ENCODE results near the gene TPTE2. TPM values are rescaled to one million over a fixed set of nuclear protein-coding genes. Genes with fewer than 3 reads are reported as not detected.

TPTE2 gene
- total and polyA plus RNA-seq, 10 of the 15 experiments (the other 5 are each of a cell fraction or from before 2014, with no cell fraction given) = 0.31 to 1.9 (median 1.2) TPM

DNA sequence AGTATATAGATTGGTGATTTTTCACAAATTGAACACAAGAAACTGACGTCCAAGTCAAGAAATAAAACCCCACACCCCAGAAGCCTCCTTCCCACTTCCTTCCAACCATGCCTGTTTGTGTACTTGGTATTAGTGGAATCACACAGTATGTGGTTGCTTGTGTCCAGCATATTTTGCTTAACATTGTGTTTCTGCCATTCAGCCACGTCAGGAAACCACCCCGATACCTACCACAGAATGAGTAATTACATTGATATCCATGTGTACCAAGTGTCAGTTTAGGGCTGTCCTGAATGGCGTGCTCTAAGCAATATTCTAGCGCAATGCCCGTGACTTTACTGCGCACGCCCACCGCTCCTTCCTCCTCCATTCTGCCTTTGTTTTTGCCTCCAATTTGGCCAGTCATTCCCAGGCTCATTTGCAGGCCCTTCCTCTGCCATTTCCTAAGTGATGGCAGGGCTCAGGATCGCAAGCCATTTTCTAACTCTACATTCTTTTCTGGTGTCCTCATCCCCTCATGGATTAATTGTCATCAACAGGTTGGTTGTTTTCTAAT, 46.3 kb upstream of the TPTE2 start (continued):
- TF ChIP-seq, protein P1, sequence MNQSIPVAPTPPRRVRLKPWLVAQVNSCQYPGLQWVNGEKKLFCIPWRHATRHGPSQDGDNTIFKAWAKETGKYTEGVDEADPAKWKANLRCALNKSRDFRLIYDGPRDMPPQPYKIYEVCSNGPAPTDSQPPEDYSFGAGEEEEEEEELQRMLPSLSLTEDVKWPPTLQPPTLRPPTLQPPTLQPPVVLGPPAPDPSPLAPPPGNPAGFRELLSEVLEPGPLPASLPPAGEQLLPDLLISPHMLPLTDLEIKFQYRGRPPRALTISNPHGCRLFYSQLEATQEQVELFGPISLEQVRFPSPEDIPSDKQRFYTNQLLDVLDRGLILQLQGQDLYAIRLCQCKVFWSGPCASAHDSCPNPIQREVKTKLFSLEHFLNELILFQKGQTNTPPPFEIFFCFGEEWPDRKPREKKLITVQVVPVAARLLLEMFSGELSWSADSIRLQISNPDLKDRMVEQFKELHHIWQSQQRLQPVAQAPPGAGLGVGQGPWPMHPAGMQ (IDR thresholded peaks at IDR 0.05; ENCODE audit: borderline replicate concordance) = no peak
- TF ChIP-seq FOXM1 (IDR thresholded peaks at IDR 0.05; ENCODE audit: low read depth, low read length) = no peak
- no peak for TF ChIP-seq GATAD2B (conservative IDR thresholded peaks at IDR 0.05; ENCODE audit: low read depth)
- TF ChIP-seq STAT3 (IDR thresholded peaks at IDR 0.05; ENCODE audit: low read depth, low read length) = no peak
- TF ChIP-seq ZNF384 (IDR thresholded peaks at IDR 0.05; ENCODE audit: borderline replicate concordance, low read depth, low read length) = no peak
- TF ChIP-seq, protein P2, sequence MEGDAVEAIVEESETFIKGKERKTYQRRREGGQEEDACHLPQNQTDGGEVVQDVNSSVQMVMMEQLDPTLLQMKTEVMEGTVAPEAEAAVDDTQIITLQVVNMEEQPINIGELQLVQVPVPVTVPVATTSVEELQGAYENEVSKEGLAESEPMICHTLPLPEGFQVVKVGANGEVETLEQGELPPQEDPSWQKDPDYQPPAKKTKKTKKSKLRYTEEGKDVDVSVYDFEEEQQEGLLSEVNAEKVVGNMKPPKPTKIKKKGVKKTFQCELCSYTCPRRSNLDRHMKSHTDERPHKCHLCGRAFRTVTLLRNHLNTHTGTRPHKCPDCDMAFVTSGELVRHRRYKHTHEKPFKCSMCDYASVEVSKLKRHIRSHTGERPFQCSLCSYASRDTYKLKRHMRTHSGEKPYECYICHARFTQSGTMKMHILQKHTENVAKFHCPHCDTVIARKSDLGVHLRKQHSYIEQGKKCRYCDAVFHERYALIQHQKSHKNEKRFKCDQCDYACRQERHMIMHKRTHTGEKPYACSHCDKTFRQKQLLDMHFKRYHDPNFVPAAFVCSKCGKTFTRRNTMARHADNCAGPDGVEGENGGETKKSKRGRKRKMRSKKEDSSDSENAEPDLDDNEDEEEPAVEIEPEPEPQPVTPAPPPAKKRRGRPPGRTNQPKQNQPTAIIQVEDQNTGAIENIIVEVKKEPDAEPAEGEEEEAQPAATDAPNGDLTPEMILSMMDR (IDR thresholded peaks at IDR 0.05 in 2 of 3, conservative IDR thresholded peaks at IDR 0.05 in 1 of 3; ENCODE audit: control insufficient read depth in 2 of 3, extremely low read depth in 1 of 3, insufficient read depth in 1 of 3, low read depth in 3 of 3, low read length in 3 of 3) = no peak
- TF ChIP-seq BRCA1 (IDR thresholded peaks at IDR 0.05; ENCODE audit: low read depth, low read length) = no peak
- TF ChIP-seq EZH2 (IDR thresholded peaks at IDR 0.05; ENCODE audit: borderline replicate concordance, control insufficient read depth, low read depth, low read length) = no peak
- TF ChIP-seq CUX1 (IDR thresholded peaks at IDR 0.05; ENCODE audit: insufficient replicate concordance, low read depth, low read length) = no peak
- no peak for TF ChIP-seq CHD2 (IDR thresholded peaks at IDR 0.05; ENCODE audit: borderline replicate concordance, low read depth, low read length)
